Medulla oblongata (tissue), 1 donor: Measurements from ENCODE around the gene C2orf72.
"Not testable (repeated sequence)": the region's sequence is repeated elsewhere in the genome, so short reads cannot be mapped to it uniquely, and the experiment has no call there.

Source experiments
- DNase-seq: peaks from one replicate; pipeline ENCODE4 v3.0.0-alpha.2; 2015; ENCODE audit errors: extremely low spot score

Gene C2orf72

GRCh38 chr2:231037202-231037730 lies at the start of gene C2orf72:
Gene C2orf72 (plus strand): TSS chr2:231037523. CDS start chr2:231037566, 43 bp downstream.
- no peak for DNase-seq

GRCh38 chr2:230989731-230990130 lies 47.6 kb upstream of the C2orf72 start:
- DNase-seq: no peak

DNA sequence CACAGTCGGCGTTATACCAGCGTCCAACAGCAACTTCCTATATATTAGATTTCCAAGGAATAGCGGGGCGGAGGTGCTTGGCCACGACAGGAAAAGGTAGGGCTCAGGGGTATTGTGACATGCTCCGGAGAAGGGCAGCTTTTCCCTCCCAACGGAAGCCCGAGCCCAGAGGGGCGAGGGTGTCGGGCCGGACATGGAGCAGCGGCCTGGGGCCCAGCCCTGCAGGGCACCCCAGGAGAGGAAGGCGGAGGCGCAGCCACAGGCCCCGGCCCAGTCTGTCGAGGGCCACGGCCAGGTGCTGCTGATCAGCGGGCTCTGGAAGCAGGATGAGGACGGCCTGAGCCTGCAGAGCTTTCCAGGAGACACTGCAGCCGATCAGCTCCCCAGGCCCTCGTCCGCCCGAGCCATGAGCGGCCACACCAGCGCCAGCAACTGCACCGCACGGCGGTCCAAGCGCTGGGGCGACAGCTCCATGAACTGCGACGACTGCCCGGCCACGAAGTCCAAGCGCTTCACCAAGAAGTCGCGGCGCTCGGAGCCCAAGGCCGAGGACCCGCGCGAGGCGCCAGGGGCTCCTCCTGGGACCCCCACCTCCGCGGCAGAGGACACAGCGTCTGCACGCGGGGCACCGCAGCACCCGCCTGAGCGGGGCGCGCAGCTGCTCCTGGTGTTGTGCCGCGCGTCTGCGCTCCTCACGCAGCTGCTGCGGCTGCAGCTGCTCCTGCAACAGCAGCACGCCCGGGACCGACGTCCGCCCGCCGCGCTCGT lies 47.0 kb upstream of the C2orf72 start:
- no peak for DNase-seq

- no peak for DNase-seq
These were observed 46.5 kb upstream of the C2orf72 start for GRCh38 chr2:230990899-230991150.

- no peak for DNase-seq
These were observed 45.7 kb upstream of the C2orf72 start for GRCh38 chr2:230991598-230991997.

DNA sequence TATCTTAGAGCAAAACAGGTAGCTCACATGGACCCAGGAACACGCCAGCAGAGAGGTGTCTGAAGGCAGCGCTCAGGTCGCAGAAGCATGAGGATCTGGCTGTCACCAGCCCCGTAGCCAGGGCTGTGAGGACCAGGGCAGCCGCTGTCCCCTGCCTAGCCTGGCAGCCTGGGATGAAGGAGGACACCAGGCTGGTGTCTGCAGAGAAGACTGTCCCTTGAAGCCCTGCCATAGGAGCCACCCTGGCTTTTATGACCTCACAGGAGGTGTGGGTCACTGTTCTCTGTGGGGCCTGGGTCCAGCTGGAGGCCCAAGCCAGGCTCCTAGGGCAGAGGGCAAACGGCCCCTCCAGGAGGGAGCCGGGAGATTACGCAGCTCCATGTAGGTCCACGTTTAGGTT lies 41.5 kb upstream of the C2orf72 start, which contains the start of gene SPATA3:
Gene SPATA3, plus strand, starts transcription at position 301 of the 400 bp plus-strand sequence. CDS start 113 bp downstream, outside the sequence.
- no peak for DNase-seq

- DNase-seq: no peak
These were observed 40.7 kb upstream of the C2orf72 start for GRCh38 chr2:230996661-230997060.

DNA sequence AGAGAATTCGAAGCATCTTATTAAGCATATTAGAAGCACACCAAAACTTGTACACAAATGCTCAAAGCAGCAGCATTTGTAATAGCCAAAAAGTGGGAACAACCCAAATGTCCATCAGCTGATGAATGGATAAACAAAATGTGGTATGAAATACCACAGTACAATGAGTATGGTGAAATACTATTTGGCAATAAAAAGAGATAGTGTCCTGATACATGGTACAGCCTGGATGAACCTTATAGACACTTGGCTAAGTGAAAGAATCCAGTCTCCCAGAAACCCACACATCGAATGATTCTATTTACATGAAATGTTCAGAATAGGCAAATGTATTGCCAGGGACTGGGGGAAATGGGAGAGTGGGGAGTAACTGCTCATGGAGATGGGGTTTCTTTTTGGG lies 38.4 kb upstream of the C2orf72 start:
- no peak for DNase-seq

DNA sequence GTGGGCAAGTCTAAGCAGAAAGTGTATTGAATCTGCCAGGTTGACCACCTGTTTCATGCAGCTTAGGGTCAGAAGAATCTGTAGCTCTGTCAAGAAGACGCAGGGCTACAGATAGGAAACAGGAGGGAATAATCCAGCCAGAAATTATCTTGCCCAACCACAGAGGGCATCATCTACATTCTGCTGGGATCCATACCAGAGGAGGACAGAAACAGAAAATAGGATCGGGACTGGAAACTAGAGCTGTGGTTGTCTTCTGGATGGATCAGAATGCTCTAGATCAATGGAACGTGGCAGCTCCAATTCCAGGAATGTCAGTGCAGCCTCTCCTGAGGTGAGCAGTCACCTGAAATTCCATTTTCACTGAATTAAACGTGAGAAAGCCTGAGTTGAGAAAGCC lies 37.8 kb upstream of the C2orf72 start:
- no peak for DNase-seq

GRCh38 chr2:231000211-231000904 lies 37.0 kb upstream of the C2orf72 start:
- no peak for DNase-seq

DNA sequence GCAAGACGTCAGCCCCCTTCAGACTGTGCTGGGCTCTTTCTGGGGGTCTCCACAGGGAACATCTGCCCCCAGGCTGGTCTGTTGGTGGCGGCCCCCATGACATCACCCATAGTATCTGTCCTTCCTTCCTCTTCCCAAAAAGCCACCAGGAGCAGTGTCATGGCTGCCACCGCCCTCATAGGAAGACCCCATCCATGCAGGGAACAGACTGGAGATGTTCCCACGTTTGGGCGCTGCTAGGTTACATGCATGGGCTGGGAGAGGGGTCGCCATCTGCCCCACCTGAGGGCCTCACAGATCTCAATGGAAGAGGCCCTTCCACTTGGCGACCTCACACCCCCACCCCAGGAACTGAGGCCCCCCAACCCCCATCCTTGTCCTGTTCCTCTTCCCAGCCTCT lies 36.3 kb upstream of the C2orf72 start:
- DNase-seq: no peak

DNA sequence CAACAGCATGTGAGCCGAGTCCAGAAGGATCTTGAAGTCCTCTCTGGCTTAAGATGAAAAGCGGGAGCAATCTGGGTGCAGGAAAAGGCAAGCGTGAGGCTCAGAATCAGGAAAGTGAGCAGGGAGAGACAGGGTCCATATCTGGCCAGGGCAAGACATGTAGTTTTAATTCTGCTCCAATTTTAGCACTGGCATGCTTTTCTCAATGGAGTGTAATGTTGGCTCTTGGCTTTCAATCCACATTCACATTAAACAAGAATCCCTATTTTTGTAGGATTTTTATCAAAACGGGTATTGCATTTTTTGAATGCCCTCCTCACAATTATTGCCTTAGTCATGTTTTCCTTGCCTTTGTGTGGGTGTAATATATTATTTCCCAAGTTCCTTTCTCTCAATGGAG lies 35.4 kb upstream of the C2orf72 start:
- DNase-seq: no peak

GRCh38 chr2:231002641-231003040 lies 34.7 kb upstream of the C2orf72 start:
- no peak for DNase-seq

- DNase-seq: no peak
These were observed 34.1 kb upstream of the C2orf72 start for GRCh38 chr2:231003186-231003585.

DNA sequence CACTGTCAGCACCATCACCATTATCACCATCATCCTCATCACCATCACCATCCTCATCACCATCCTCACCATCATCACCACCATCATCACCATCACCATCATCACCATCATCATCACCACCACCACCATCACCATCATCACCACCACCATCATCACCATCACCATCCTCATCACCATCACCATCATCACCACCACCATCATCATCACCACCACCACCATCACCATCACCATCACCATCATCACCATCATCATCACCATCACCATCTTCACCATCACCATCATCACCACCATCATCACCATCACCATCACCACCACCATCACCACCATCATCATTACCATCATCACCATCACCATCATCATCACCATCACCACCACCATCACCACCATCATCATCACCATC lies 32.4 kb upstream of the C2orf72 start:
- not testable (repeated sequence) for DNase-seq

DNA sequence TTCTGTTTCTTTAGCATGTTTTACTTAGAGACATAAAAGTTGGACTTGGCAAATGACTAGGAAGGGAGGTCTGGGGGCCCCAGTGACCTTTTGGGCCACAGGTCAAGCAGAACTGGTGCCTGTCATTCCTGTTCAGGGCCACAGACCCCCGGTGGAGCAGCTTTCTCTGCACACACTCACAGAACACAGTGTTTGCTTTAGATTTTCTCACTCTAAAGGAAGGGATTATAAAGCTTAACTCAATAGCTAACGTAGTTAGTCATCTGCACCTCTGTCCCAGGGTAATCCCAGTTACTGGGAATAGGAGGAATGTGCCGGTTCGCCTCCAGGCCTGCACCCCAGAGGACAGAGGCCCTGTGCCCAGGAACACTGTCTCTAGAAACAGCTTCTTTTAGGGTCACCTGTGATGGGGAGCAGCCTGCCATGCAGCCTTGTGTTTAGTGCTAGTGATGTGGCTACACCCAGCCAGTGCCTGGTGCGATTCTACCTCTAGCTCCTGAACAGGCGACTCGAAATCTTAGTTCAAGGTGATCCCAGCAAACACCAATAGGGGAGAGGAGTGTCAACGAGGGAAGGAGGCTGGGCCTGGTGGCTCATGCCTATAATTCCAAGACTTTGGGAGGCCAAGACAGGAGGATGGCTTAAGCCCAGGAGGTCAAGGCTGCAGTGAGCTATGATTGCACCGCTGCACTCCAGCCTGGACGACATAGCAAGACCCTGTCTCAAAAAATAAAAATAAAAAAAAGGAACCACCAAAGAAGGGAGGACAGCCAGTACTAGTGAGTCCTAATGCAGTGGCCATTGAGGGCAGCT lies 29.8 kb upstream of the C2orf72 start:
- no peak for DNase-seq

DNA sequence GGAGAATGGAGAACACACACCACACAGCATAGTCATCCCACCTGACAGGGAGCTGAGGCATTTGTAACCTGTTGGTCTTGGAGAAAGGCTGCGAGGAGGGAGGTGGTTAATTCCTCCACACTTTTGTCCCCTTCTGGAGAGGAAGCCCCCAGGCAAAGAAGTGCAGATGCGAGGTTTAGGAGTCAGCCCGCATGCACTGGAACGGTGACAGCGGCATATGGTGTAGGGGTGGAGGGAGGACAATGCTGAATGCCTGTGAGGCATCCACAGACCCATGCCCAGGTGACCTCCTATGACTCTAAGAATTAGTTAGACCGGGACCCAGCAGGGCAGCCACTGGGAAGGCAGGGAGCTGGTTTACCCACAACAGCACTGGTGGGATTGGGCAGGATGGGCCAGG lies 29.2 kb upstream of the C2orf72 start:
- no peak for DNase-seq

DNA sequence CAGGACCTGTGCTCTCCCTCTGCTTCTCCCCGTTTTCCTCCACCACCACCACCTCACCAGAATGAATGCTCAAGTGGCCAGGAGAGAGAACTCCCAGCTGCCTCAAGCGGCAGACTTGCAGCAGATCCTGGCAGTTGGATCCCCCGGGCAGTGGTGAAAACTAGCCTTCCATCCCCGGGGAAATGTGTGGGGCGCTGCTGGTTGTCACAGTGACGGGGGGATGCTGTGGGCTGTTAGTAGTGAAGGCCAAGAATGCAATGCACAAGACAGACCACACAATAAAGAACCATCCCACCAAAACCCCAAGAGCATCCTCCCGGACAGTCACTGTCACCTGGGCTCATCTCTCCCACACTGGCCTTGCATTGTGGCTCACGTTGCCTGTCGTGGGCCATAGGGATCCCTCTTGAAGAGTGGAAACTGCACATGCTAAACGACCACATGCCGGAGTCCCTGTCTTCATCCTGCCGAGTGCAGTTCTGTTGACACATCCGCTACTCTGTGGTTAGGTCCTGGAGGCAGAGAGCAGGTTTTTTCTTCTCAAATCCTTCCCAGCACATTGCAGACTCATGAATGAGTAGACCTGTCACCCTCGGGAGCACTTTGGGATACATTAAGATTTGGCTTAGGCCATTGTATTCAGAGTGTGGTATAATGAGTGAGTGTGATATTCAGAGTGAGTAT lies 27.9 kb upstream of the C2orf72 start:
- DNase-seq: no peak

DNA sequence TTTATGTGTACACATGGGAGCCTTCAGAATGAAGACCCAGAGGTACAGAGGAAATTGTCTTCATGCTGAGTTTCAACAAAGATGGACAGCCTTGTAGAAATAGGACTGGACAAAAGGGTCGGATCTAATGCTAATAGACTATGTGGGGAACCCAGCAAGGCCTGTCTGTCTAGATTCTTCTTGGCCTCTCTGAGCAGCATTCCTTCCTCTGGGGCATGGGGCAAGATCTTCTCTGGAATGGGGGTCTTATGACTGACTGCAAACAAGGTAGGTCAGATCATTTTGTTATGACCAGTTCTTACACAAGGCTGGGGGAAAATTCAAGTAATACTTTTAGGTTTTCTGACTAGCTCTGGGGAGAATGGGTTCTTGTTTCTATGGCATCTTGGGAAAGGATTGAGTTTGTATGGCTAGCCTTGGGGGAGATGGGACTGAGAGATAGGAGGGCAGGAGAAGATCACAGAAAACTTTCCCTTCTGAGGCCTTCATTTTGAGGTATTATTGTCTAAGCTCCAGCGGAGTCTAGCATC lies 27.1 kb upstream of the C2orf72 start:
- no peak for DNase-seq

- no peak for DNase-seq
These were observed 25.8 kb upstream of the C2orf72 start for GRCh38 chr2:231011526-231011925.

DNA sequence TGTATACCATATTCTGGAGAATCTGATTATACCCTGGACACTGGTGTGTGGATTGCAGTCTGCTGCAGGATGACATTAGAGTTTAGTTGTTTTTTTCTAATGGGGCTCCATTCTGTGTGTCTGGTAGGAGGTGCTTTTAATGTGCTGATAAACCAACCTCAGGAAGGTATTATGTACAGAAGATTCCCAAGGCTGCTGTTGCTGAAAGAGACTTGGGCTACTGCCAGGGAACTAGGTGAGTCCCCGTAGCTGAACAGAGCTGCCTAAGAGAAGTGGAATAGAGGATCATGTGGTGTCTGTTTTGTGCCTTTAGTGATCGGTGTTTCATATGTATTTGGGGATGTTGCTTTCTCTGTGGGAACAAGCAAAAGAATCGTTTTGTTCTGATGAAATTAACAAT lies 24.9 kb upstream of the C2orf72 start:
- no peak for DNase-seq

DNA sequence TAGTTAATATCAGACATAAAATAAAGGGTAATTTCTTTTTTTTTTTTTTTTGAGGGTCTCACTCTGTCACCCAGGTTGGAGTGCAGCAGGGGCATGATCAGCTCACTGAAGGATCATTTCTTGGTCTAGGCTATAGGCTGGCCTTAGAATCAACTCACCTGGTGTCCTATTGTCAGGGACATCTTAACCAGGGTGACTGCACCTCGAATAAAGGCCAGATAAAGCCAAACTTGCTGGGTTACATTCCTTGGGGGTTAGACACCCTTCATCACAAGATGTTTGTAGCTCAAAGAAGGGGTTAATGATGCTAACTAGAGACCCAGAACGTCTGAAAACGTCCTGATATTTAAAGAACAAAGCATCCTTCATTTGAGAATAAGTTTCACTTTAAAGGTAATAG lies 23.5 kb upstream of the C2orf72 start:
- no peak for DNase-seq
